Islet precursor cell (in vitro differentiated cells): Measurements from ENCODE around the gene RCAN1.

Experiments
- DNase-seq: peaks from one replicate; pipeline ENCODE4 v3.0.0-alpha.2; 2018

The RCAN1 gene

GRCh38 chr21:34536820-34537219 lies 78.1 kb downstream of the RCAN1 start:
- DNase-seq = peak; percentile 69

- DNase-seq = no peak
Observed at GRCh38 chr21:34536311-34536710, 78.6 kb downstream of the RCAN1 start.

GRCh38 chr21:34535886-34536285 lies 79.0 kb downstream of the RCAN1 start:
- no peak for DNase-seq

GRCh38 chr21:34534522-34534921 lies 80.4 kb downstream of the RCAN1 start:
- peak; percentile 44 for DNase-seq

- DNase-seq = no peak
Observed at GRCh38 chr21:34533938-34534337, 81.0 kb downstream of the RCAN1 start.

GRCh38 chr21:34531399-34531798 lies 83.5 kb downstream of the RCAN1 start:
- DNase-seq = no peak

GRCh38 chr21:34530261-34530660 lies 84.7 kb downstream of the RCAN1 start:
- DNase-seq = no peak

GRCh38 chr21:34528131-34528561 lies 86.8 kb downstream of the RCAN1 start:
- no peak for DNase-seq

- DNase-seq = peak; percentile 99
Observed at GRCh38 chr21:34526618-34527290, 88.2 kb downstream of the RCAN1 start.

- DNase-seq = no peak
Observed at GRCh38 chr21:34526241-34526617, 88.7 kb downstream of the RCAN1 start.

GRCh38 chr21:34524646-34525601 lies 90.0 kb downstream of the RCAN1 start:
- peak; percentile 82 for DNase-seq

- DNase-seq = no peak
Observed at GRCh38 chr21:34523019-34523555, 91.8 kb downstream of the RCAN1 start.

GRCh38 chr21:34522284-34522683 lies 92.6 kb downstream of the RCAN1 start:
- DNase-seq = no peak

- DNase-seq = peak; percentile 48
Observed at GRCh38 chr21:34521561-34521960, 93.4 kb downstream of the RCAN1 start.

GRCh38 chr21:34520764-34521508 lies 94.0 kb downstream of the RCAN1 start:
- peak; percentile 43 for DNase-seq

- no peak for DNase-seq
Observed at GRCh38 chr21:34520281-34520680, 94.6 kb downstream of the RCAN1 start.

- DNase-seq = no peak
Observed at GRCh38 chr21:34519694-34520093, 95.2 kb downstream of the RCAN1 start.

GRCh38 chr21:34519016-34519415 lies 95.9 kb downstream of the RCAN1 start:
- DNase-seq = peak; percentile 58

GRCh38 chr21:34518301-34518700 lies 96.6 kb downstream of the RCAN1 start:
- no peak for DNase-seq

GRCh38 chr21:34517491-34518245 lies 97.2 kb downstream of the RCAN1 start:
- DNase-seq = peak; percentile 70

- DNase-seq = no peak
Observed at GRCh38 chr21:34517039-34517438, 97.9 kb downstream of the RCAN1 start.

- no peak for DNase-seq
Observed at GRCh38 chr21:34514576-34515115, 100.3 kb downstream of the RCAN1 start.
